ENCODE results near the gene CD59. TPM values are rescaled to one million over a fixed set of nuclear protein-coding genes. Genes with fewer than 3 reads are reported as not detected.
A peak's percentile ranks its signal among the peaks of the same experiment; 100 is the strongest.

CD59 gene
- total and polyA plus RNA-seq, 3 experiments from 2014 or later, result 25.2 to 40.4 (median 28.0) TPM

DNA sequence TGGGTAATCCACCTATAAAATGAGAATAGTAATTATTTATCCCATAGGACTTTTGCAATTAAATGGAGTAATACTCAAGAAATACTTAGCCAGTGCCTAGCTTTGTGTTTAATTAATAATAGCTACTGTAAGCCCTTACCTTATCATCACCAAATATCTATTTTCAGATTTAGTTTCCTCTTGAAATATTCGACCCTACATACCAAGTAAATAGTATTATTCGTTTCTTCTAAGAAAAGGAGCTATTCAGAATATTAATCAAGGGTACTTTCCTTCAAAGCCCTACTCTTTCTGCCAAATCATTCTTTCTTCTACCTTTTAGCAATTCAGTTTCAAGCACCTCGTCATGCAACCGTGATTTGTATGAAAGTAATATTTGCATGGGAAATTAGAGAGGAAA is 31.4 kb upstream of the CD59 start:
- Mint-ChIP-seq H3K27ac (peak overlapping the region in 1 of 8 donors; percentile 5), H3K27me3 (no peaks in the 10 kb centered on the region), H3K9me3 (no peaks in the 10 kb centered on the region), H3K4me3 (no peak overlapping the region), H3K36me3 (peaks cover 14 to 70% (median 27%) of the 10 kb centered on the region in 3 donors), H3K4me1 (peaks cover 40 to 65% (median 57%) of the 10 kb centered on the region in 3 donors)
- no peak for DNase-seq
- Histone ChIP-seq H3K4me1 (ENCODE audit: insufficient read depth, low read length) (peaks cover 13% of the 10 kb centered on the region), H3K27ac (ENCODE audit: low read depth, low read length) (no peak overlapping the region), H3K36me3 (ENCODE audit: insufficient read depth, low read length) (peaks cover 35% of the 10 kb centered on the region), H3K4me3 (ENCODE audit: low read length) (no peak overlapping the region), H3K27me3 (ENCODE audit: insufficient read depth, low read length, poor library complexity, severe bottlenecking) (no peaks in the 10 kb centered on the region), H3K9me3 (ENCODE audit: low read length) (no peaks in the 10 kb centered on the region)
- ChIA-PET CTCF (interaction anchor here (1.6 kb wide), 1 partner anchor 25 kb away, joined by 5 read pairs; no protein-coding TSS in a partner anchor), POLR2A (no interaction called here)

DNA sequence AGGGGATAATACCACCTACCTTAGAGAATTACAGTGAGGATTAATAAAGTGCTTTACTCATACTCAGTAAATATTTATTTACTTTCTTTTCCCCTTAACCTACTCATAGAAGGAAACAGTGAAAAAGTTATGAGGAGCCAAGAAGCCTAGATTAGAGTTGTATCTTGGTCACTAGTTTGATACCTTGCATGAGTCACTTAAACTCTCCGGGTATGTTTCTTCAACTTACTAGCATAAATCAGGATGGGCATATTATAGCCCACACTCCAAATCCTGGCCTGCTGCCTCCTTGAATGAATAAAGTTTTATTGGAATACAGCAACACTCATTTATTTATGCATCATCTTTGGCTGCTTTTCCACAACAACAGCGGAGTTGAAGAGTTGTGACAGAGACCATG is 29.9 kb upstream of the CD59 start:
- no peaks in the 10 kb centered on the region for H3K9me3 Mint-ChIP-seq
- peaks cover 35 to 57% (median 55%) of the 10 kb centered on the region in 3 donors for H3K4me1 Mint-ChIP-seq
- no peaks in the 10 kb centered on the region for H3K27me3 Mint-ChIP-seq
- peaks cover 14 to 82% (median 24%) of the 10 kb centered on the region in 3 donors for H3K36me3 Mint-ChIP-seq
- POLR2A ChIA-PET, result no interaction called here
- no peaks in the 10 kb centered on the region for H3K27me3 ChIP-seq (ENCODE audit: insufficient read depth, low read length, poor library complexity, severe bottlenecking)
- CTCF ChIA-PET, result no interaction called here
- no peak overlapping the region for H3K4me3 ChIP-seq (ENCODE audit: low read length)
- H3K36me3 ChIP-seq (ENCODE audit: insufficient read depth, low read length), result peaks cover 35% of the 10 kb centered on the region
- H3K4me1 ChIP-seq (ENCODE audit: insufficient read depth, low read length), result no peaks in the 10 kb centered on the region
- no peak overlapping the region for H3K27ac ChIP-seq (ENCODE audit: low read depth, low read length)
- no peaks in the 10 kb centered on the region for H3K9me3 ChIP-seq (ENCODE audit: low read length)
- no peak for DNase-seq
- H3K4me3 Mint-ChIP-seq, result no peak overlapping the region
- H3K27ac Mint-ChIP-seq, result no peak overlapping the region

DNA sequence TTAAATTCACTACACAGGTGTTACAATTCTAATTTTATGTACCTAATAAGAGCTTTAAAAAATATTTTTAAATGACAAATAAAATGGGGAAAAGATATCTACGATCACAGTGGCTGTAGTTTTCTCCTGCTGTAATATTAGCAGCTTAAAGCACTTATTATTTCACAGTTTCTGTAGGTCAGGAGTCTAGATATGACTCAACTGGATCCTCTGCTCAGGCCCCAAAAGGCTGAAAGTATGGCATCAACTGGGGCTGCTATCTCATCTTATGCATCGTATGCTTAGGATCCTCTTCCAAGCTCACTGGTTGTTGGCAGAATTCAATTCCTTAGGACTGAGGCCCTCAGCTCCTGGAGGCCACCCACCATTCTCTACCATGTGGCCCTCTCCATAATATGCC is 25.2 kb upstream of the CD59 start:
- Histone ChIP-seq H3K27ac (ENCODE audit: low read depth, low read length) (no peak overlapping the region), H3K36me3 (ENCODE audit: insufficient read depth, low read length) (peaks cover 24% of the 10 kb centered on the region), H3K4me1 (ENCODE audit: insufficient read depth, low read length) (no peaks in the 10 kb centered on the region), H3K4me3 (ENCODE audit: low read length) (no peak overlapping the region), H3K9me3 (ENCODE audit: low read length) (no peaks in the 10 kb centered on the region), H3K27me3 (ENCODE audit: insufficient read depth, low read length, poor library complexity, severe bottlenecking) (no peaks in the 10 kb centered on the region)
- no peak overlapping the region for H3K4me3 Mint-ChIP-seq
- DNase-seq, result no peak
- H3K4me1 Mint-ChIP-seq, result peaks cover 37 to 49% (median 45%) of the 10 kb centered on the region in 3 donors
- H3K9me3 Mint-ChIP-seq, result no peaks in the 10 kb centered on the region
- ChIA-PET POLR2A (no interaction called here), CTCF (interaction anchor here (0.8 to 2.0 kb wide), 2 partner anchors 12 to 24 kb away, joined by 3 to 7 read pairs; no protein-coding TSS in a partner anchor)
- H3K27ac Mint-ChIP-seq, result no peak overlapping the region
- peaks cover 0 to 1% of the 10 kb centered on the region in 2 donors for H3K27me3 Mint-ChIP-seq
- H3K36me3 Mint-ChIP-seq, result peaks cover 22 to 83% (median 30%) of the 10 kb centered on the region in 3 donors

DNA sequence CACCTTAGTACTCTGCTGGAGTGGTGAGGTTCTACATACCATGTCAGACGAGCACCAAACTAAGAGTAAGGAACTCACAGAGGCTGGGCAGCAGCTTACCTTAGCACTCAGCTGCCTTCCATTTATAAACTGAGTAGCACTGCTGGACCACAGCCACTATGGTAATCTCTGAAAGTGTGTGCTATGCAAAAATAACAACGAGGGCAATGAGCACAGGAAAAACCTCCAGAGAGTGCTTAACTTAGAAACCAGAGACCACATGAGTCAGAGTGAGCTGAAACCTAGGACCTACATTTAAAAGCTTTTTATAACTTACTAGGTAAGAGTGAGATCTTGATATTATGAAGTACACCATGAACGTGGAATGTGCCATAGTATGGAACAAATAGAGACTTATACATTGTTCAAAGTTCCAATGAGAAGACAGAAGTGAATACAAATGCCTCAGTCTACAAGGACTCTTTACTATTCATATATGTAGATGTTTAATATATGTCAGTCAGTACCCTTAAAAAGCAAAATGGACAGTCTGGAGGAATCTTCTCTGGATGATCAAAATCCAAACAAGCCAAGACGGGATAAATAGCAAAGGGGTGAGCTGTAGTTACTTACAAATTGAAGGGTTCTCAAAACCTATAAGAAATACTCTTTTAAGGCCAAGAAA is 17.2 kb upstream of the CD59 start:
- H3K4me3 Mint-ChIP-seq, result no peak overlapping the region
- H3K36me3 Mint-ChIP-seq, result peaks cover 0 to 83% (median 16%) of the 10 kb centered on the region in 3 donors
- H3K27ac Mint-ChIP-seq, result peak overlapping the region in 3 of 8 donors; percentile 9 to 66 (median 43)
- Histone ChIP-seq H3K27ac (ENCODE audit: low read depth, low read length) (no peak overlapping the region), H3K4me3 (ENCODE audit: low read length) (no peak overlapping the region), H3K4me1 (ENCODE audit: insufficient read depth, low read length) (no peaks in the 10 kb centered on the region), H3K9me3 (ENCODE audit: low read length) (no peaks in the 10 kb centered on the region), H3K36me3 (ENCODE audit: insufficient read depth, low read length) (peaks cover 41% of the 10 kb centered on the region), H3K27me3 (ENCODE audit: insufficient read depth, low read length, poor library complexity, severe bottlenecking) (no peaks in the 10 kb centered on the region)
- H3K27me3 Mint-ChIP-seq, result no peaks in the 10 kb centered on the region
- no peaks in the 10 kb centered on the region for H3K9me3 Mint-ChIP-seq
- CTCF ChIA-PET, result interaction anchor here (1.3 to 2.6 kb wide), 2 partner anchors 11 to 13 kb away, joined by 3 to 7 read pairs; no protein-coding TSS in a partner anchor
- DNase-seq, result no peak
- H3K4me1 Mint-ChIP-seq, result no peaks in the 10 kb centered on the region
- POLR2A ChIA-PET, result no interaction called here

DNA sequence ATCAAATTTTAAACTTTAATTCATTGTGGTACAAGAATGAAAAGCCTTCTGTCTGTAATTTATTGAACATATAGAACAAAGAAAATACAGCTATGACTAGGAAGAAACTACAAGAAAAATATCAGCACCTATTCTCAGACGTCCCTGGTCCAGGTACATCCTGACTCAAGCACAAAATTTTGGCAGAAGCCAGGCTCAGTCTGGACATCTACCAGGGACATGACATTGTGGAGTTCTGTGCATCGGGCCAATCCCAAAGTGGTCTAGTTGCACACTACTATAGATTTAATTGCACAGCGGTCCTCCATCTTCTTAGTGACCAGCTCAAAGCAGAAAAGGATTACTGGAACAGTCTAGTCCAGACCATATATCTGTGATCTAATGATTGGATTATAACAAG is 15.7 kb upstream of the CD59 start:
- no peak overlapping the region for H3K4me3 ChIP-seq (ENCODE audit: low read length)
- ChIA-PET CTCF (no interaction called here), POLR2A (no interaction called here)
- no peaks in the 10 kb centered on the region for H3K27me3 ChIP-seq (ENCODE audit: insufficient read depth, low read length, poor library complexity, severe bottlenecking)
- peaks cover 0 to 85% (median 17%) of the 10 kb centered on the region in 3 donors for H3K36me3 Mint-ChIP-seq
- H3K9me3 Mint-ChIP-seq, result no peaks in the 10 kb centered on the region
- H3K9me3 ChIP-seq (ENCODE audit: low read length), result no peaks in the 10 kb centered on the region
- H3K27ac Mint-ChIP-seq, result no peak overlapping the region
- no peaks in the 10 kb centered on the region for H3K4me1 ChIP-seq (ENCODE audit: insufficient read depth, low read length)
- H3K27ac ChIP-seq (ENCODE audit: low read depth, low read length), result no peak overlapping the region
- no peaks in the 10 kb centered on the region for H3K27me3 Mint-ChIP-seq
- no peak overlapping the region for H3K4me3 Mint-ChIP-seq
- peaks cover 42% of the 10 kb centered on the region for H3K36me3 ChIP-seq (ENCODE audit: insufficient read depth, low read length)
- DNase-seq, result no peak
- no peaks in the 10 kb centered on the region for H3K4me1 Mint-ChIP-seq

DNA sequence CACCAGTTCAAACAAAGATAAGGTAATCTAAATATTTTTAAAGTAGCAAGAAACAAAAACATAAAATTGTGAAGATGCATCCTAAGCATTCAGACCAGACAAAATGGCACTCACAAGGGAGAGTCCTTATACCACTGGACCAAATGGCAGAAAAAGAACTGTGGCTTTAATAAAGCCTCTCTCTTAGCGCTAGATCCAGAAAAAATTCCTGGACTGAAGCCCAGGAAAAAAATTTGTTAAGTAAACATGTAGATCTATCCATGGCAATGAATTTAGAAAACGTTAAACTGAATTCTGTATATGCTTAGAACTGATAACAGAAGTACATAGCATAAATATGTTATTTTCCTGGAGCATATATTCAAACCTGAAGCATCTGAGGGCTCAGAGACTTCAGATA is 11.8 kb upstream of the CD59 start:
- ChIA-PET CTCF (no interaction called here), POLR2A (no interaction called here)
- Histone ChIP-seq H3K36me3 (ENCODE audit: insufficient read depth, low read length) (peaks cover 30% of the 10 kb centered on the region), H3K4me1 (ENCODE audit: insufficient read depth, low read length) (no peaks in the 10 kb centered on the region), H3K9me3 (ENCODE audit: low read length) (no peaks in the 10 kb centered on the region), H3K27me3 (ENCODE audit: insufficient read depth, low read length, poor library complexity, severe bottlenecking) (no peaks in the 10 kb centered on the region), H3K27ac (ENCODE audit: low read depth, low read length) (no peak overlapping the region), H3K4me3 (ENCODE audit: low read length) (no peak overlapping the region)
- H3K4me3 Mint-ChIP-seq, result no peak overlapping the region
- peaks cover 0 to 82% (median 14%) of the 10 kb centered on the region in 3 donors for H3K36me3 Mint-ChIP-seq
- no peak for DNase-seq
- peaks cover 0 to 3% (median 0%) of the 10 kb centered on the region in 3 donors for H3K4me1 Mint-ChIP-seq
- H3K27me3 Mint-ChIP-seq, result no peaks in the 10 kb centered on the region
- H3K27ac Mint-ChIP-seq, result peak overlapping the region in 1 of 8 donors; percentile 26
- no peaks in the 10 kb centered on the region for H3K9me3 Mint-ChIP-seq

DNA sequence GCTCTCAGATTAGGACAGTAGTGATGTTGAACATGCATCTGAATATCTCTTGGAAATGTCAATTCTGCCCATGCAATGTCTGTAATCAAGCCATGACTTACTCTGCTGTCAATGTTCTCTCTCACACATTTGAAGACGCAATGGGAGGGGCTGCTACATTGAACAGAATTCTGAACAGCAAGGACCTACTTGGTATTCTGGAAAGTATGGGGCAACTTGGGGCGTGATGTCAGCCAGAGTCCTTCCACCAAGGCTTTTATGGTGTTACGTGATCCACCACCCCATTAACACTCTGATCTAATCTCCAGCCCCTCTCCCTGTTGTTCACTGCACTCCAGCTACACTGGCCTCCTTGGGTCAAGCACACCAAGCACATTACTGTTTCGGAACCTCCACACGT is 7.1 kb upstream of the CD59 start:
- H3K4me3 Mint-ChIP-seq, result no peak overlapping the region

DNA sequence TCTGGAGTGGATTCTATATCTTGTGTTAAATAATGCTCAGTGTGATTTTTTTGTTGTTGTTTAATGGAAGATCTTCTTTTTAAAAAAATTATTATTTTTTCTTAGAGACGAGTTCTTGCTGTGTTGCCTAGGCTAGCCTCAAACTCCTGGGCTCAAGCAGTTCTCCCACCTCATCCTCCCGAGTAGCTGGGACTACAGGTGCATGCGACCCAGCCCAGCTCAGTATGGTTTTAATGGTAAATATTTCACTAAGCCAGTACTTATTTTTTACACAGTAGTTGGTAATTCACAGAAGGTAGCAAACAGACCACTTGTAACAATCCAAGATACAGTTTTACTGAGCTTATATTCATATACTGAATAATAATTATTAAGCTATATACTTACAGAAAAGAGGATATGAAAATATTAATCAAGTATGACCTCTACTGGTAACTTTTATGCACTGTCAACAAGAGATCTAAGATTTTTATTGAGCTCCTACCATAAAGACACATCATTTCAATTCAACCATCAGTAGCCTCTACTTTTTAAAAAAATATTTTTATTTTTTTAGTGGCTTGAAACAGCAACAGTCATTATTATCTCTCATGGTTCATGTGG is 6.1 kb upstream of the CD59 start:
- Mint-ChIP-seq H3K27me3 (no peaks in the 10 kb centered on the region), H3K36me3 (peaks cover 0 to 46% (median 10%) of the 10 kb centered on the region in 3 donors), H3K27ac (peak overlapping the region in 2 of 8 donors; percentile 32 to 58), H3K4me3 (no peak overlapping the region), H3K9me3 (no peaks in the 10 kb centered on the region), H3K4me1 (peaks cover 0 to 3% (median 0%) of the 10 kb centered on the region in 3 donors)
- peaks cover 4% of the 10 kb centered on the region for H3K36me3 ChIP-seq (ENCODE audit: insufficient read depth, low read length)
- ChIA-PET POLR2A (interaction anchor here (0.6 kb wide), 1 partner anchor 15 kb away, joined by 5 read pairs; no protein-coding TSS in a partner anchor), CTCF (interaction anchor here (0.6 to 3.1 kb wide), 19 partner anchors 8 to 579 kb away, joined by 3 to 18 read pairs (median 4); partner anchors contain the start of gene C11orf91)
- no peak overlapping the region for H3K27ac ChIP-seq (ENCODE audit: low read depth, low read length)
- no peaks in the 10 kb centered on the region for H3K9me3 ChIP-seq (ENCODE audit: low read length)
- peak in 1 of 5 donors; percentile 17 for DNase-seq
- H3K27me3 ChIP-seq (ENCODE audit: insufficient read depth, low read length, poor library complexity, severe bottlenecking), result no peaks in the 10 kb centered on the region
- no peak overlapping the region for H3K4me3 ChIP-seq (ENCODE audit: low read length)
- H3K4me1 ChIP-seq (ENCODE audit: insufficient read depth, low read length), result no peaks in the 10 kb centered on the region

More for the DNA sequence above, 7.1 kb upstream of the CD59 start:
- Histone ChIP-seq H3K4me1 (ENCODE audit: insufficient read depth, low read length) (no peaks in the 10 kb centered on the region), H3K4me3 (ENCODE audit: low read length) (no peak overlapping the region), H3K9me3 (ENCODE audit: low read length) (no peaks in the 10 kb centered on the region), H3K27ac (ENCODE audit: low read depth, low read length) (no peak overlapping the region), H3K36me3 (ENCODE audit: insufficient read depth, low read length) (peaks cover 7% of the 10 kb centered on the region), H3K27me3 (ENCODE audit: insufficient read depth, low read length, poor library complexity, severe bottlenecking) (no peaks in the 10 kb centered on the region)
- DNase-seq, result no peak
- Mint-ChIP-seq H3K4me1 (peaks cover 0 to 3% (median 0%) of the 10 kb centered on the region in 3 donors), H3K27ac (peak overlapping the region in 1 of 8 donors; percentile 39), H3K36me3 (peaks cover 0 to 53% (median 12%) of the 10 kb centered on the region in 3 donors), H3K27me3 (no peaks in the 10 kb centered on the region), H3K9me3 (no peaks in the 10 kb centered on the region)
- ChIA-PET POLR2A (no interaction called here), CTCF (interaction anchor here (0.8 to 3.1 kb wide), 7 partner anchors 11 to 578 kb away, joined by 3 to 18 read pairs (median 5); no protein-coding TSS in a partner anchor)
